Stimulated activated memory B cell treated with anti-CD40 and anti-IgM and Interleukin-4, amounts not matched to agents 10 μg/mL and 1 μg/mL and 100 μg/mL, for 72 hours (primary cell): ENCODE measurements around the gene CENPF.
"Not testable (repeated sequence)": the region's sequence is repeated elsewhere in the genome, so short reads cannot be mapped to it uniquely, and the experiment has no call there.

ENCODE experiments used
- ATAC-seq: fragments of 150-1000 bp; cut with Tn5 transposase; 2 replicates; pipeline ENCODE4 v1.10.0; 2021
- H3K27ac Mint-ChIP-seq: one replicate; pipeline ENCODE4 v1.8.0; 2022; ENCODE audit warnings: mild to moderate bottlenecking, mixed read lengths
- H3K27me3 Mint-ChIP-seq: one replicate; pipeline ENCODE4 v1.8.0; 2022; ENCODE audit warnings: mixed read lengths
- H3K36me3 Mint-ChIP-seq: one replicate; pipeline ENCODE4 v1.8.0; 2022; ENCODE audit warnings: mixed read lengths
- H3K4me1 Mint-ChIP-seq: one replicate; pipeline ENCODE4 v1.8.0; 2022; ENCODE audit warnings: mixed read lengths
- H3K4me3 Mint-ChIP-seq: one replicate; pipeline ENCODE4 v1.8.0; 2022; ENCODE audit warnings: mild to moderate bottlenecking, moderate library complexity, mixed read lengths
- H3K9me3 Mint-ChIP-seq: one replicate; pipeline ENCODE4 v1.8.0; 2022; ENCODE audit warnings: mixed read lengths

Gene CENPF

DNA sequence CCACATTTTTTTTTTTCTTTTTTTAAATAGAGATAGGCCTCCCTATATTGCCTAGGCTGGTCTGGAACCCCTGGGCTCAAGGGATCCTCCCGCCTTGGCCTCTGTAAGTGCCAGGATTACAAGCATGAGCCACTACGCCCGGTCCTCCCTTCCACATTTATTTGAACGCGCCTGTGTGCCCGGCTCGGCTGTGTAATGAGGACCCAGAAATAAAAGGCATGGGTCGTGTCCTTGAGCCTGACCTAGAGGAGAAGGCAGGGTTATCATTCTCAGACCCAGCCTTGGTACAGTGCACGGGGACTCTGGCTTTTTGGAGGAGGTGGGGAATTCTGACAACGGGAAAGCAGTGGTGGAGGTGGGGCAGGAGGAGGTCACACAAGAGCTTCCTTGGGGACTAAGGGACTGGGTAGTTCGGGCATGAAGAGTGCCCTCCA, 841 bp downstream of the CENPF start:
- H3K4me3 Mint-ChIP-seq = peak overlapping the region; percentile 95
- H3K27ac Mint-ChIP-seq = peak overlapping the region; percentile 54
- peaks cover 3% of the 10 kb centered on the region for H3K9me3 Mint-ChIP-seq
- H3K36me3 Mint-ChIP-seq = no peaks in the 10 kb centered on the region
- peaks cover 12% of the 10 kb centered on the region for H3K4me1 Mint-ChIP-seq
- no peak for ATAC-seq
- no peaks in the 10 kb centered on the region for H3K27me3 Mint-ChIP-seq

DNA sequence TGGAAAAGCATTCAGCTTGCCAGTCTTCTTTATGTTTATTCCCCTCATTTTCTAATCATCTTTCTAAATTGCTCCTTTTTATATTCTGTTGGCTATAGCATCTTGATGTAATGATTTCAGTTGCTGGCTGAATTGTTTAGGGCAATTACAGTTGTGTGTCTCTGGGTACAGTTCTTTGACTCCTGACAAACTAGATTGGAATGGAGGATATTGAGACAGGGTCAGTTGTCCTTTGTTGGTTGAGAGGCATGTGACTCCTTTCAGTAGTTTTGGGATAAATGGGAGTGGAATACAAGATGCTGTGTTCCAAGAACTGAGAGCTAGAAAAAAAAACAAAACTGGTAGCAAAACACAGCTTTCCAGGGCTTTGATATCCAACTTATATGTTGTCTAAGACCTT, 1.5 kb downstream of the CENPF start:
- Mint-ChIP-seq H3K4me3 (peak overlapping the region; percentile 2), H3K27ac (no peak overlapping the region), H3K27me3 (no peaks in the 10 kb centered on the region), H3K4me1 (peaks cover 12% of the 10 kb centered on the region), H3K36me3 (no peaks in the 10 kb centered on the region), H3K9me3 (peaks cover 4% of the 10 kb centered on the region)
- ATAC-seq = no peak

DNA sequence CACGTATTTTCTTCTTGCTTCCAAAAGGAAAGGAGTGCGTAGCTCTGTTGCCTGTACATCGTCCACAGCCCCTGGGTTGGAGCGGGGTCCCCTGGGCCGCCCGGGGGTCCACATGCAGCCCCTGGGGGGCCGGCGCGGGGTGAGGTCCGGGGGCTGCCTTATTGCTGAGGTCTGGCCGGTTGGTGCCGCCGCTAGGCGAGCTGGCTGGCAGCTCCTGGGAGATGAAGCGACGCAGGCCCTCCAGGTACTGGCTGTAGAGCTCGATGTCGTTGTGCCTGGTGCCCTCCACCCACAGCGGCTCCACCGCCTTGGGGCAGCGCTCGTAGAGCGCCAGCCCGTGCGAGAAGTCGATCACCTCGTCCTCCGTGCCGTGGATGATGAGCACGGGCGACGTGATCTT, 2.5 kb downstream of the CENPF start:
- ATAC-seq, H3K36me3 Mint-ChIP-seq, H3K27me3 Mint-ChIP-seq, H3K27ac Mint-ChIP-seq, H3K9me3 Mint-ChIP-seq, H3K4me3 Mint-ChIP-seq: not testable (repeated sequence)
- peaks cover 12% of the 10 kb centered on the region for H3K4me1 Mint-ChIP-seq

DNA sequence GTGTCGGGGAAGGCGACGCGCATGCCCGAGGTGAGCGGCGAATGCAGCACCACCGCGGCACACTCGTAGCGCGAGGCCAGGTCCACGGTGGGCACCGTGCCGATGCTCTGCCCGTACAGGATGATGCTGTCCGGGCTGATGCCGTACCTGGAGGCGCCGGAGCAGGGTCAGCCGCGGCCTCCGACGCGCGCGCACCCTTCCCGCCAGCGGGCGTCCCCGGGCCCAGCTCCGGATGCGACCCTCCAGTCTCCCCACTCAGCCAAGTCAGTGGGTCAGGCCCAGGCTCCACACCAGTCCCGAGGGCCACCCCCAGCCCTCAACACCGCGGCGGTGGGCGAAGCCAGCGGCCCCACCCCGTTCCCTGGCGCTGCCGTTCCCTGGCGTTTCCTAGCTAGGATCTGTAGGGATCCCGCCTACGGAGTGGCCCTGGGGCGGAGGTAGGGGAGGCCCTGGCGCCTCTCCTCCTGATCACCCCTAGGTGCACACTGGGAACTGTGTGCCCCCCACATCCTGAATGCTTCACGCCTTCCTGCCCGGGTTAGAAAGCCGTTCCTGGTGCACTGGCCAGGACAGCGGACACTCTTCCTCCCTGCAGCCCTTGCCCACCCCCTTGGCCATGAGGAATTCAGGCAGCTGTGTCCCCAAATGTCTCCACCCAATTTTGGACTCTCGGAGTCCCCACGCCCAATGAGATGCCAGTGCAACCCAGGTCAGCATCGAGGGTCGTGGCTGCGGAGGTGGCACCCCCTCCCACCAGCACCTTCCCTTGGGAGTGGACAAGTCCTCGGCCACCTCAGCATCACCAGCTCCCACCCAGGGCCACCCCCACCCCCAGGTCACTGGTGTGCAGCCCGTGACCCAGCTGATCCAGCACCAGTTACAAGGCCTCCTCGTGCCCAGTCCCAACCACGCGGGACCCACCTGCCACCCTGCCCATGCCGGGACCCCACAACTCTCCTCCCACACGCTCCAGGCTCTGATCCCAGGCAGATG, 3.2 kb downstream of the CENPF start:
- ATAC-seq, H3K27ac Mint-ChIP-seq, H3K36me3 Mint-ChIP-seq, H3K9me3 Mint-ChIP-seq, H3K4me3 Mint-ChIP-seq, H3K27me3 Mint-ChIP-seq: not testable (repeated sequence)
- peaks cover 12% of the 10 kb centered on the region for H3K4me1 Mint-ChIP-seq

DNA sequence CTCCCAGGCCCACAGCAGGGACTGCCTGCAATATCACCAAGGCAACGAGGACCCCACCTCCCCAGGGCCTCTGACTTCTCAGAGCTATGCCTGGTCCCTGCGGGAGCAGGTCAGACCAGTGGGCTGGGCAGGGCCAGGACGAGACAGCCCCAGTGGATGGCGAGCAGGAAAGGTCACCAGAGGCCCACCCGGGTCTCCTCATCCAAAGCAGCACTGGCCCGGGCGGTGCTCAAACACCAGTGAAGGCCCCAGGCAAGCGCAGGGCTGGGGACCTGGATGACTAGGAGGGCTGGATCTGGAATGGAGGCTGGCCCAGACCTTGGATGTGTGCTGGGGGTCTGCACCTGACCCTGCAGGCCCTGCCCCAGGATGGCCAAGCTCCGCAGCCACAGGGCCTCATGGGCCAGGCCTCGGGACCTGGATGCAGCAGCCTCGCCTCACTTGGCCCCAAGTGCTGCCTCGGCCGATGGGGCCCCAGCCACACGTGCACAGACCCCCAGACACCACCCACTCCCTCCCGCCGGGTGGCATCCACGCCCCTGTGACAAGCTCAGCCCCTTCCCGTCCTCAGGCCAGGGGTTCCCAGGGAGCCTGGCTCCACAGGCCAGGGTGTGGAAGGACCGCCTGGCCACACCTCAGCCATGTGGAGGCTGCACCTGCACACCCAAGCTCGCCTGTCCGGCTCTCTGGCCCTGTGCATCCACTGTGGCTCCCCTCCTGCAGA, 4.7 kb downstream of the CENPF start:
- H3K27me3 Mint-ChIP-seq, ATAC-seq, H3K27ac Mint-ChIP-seq, H3K4me3 Mint-ChIP-seq, H3K36me3 Mint-ChIP-seq, H3K9me3 Mint-ChIP-seq: not testable (repeated sequence)
- H3K4me1 Mint-ChIP-seq = peaks cover 12% of the 10 kb centered on the region

DNA sequence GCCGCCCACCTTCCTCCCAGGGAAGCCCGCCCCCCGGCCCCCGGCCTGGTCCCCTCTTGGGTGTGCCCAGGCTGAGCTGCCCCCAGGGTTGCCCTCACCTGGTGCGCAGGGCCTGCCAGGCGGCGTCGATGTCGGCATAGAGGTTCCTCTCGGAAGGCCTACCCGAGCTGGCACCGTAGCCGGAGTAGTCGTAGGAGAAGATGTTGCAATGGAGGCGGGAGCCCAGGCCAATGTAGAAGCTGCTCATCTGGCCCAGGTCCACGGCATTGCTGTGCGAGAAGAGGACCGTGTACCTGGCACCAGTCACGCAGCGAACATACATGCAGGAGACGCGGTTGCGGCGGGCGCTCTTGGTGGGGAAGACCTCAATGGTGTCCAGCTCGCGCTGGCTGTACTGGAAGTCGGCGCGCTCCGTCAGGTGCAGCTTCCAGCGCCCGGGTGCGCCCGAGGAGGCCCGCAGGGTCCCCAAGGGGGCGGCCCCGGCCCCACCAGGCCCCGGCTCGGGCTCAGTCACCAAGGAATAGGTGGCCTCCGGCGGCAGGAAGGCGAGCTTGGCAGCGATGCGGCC, 5.3 kb downstream of the CENPF start:
- not testable (repeated sequence) for H3K27me3 Mint-ChIP-seq, H3K36me3 Mint-ChIP-seq, ATAC-seq, H3K27ac Mint-ChIP-seq, H3K9me3 Mint-ChIP-seq, H3K4me3 Mint-ChIP-seq
- H3K4me1 Mint-ChIP-seq = peaks cover 12% of the 10 kb centered on the region

DNA sequence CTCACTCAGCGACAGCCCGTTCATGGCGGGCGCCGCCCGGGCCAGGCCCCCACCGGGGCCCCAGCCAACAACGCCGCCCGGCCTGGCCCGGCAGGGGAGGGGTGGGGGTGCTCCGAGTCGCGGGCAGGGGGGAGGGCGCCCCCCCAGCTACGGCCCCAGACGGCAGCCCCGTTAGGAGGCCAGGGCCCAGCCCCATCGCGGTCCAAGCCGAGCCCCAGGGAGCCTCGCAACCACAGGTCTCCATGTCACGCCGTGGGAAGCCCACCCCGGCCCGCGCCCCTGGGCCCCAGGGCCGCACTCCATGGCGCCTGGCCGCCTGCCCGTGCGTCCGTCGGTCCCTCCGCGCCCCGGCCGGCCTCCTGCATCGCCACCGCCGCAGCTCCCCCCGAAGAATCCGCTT, 5.8 kb downstream of the CENPF start:
- not testable (repeated sequence) for ATAC-seq, H3K27ac Mint-ChIP-seq, H3K36me3 Mint-ChIP-seq, H3K9me3 Mint-ChIP-seq, H3K4me1 Mint-ChIP-seq, H3K27me3 Mint-ChIP-seq, H3K4me3 Mint-ChIP-seq

DNA sequence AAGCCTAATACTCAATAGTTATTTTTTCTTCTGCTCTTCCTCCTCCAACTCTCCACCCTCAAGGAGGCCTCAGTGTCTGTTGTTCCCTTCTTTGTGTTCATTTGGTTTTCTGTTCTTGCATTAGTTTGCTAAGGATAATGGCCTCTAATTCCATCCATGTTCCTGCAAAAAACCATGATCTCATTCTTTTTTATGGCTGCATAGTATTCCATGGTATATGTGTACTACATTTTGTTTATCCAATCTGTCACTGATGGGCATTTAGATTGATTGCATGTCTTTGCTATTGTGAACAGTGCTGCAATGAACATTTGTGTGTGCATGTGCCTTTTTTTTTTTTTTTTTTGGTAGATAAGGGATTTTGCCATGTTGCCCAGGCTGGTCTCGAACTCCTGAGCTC, 6.7 kb downstream of the CENPF start:
- no peaks in the 10 kb centered on the region for H3K27me3 Mint-ChIP-seq
- H3K27ac Mint-ChIP-seq = no peak overlapping the region
- peaks cover 7% of the 10 kb centered on the region for H3K9me3 Mint-ChIP-seq
- no peaks in the 10 kb centered on the region for H3K4me1 Mint-ChIP-seq
- H3K36me3 Mint-ChIP-seq = no peaks in the 10 kb centered on the region
- no peak overlapping the region for H3K4me3 Mint-ChIP-seq
- ATAC-seq = no peak

DNA sequence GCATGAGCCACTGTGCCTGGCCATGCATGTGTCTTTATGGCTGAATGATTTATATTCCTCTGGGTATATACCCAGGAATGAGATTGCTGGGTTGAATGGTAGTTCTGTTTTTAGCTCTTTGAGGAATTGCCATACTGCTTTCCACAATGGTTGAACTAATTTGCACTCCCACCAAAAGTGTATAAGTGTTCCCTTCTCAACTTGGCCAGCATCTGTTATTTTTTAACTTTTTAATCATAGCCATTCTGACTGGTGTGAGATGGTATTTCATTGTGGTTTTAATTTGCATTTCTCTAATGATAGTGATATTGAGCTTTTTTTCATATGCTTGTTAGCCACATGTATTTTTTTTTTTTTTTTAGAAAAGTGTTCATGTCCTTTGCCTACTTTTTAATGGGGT, 7.1 kb downstream of the CENPF start:
- not testable (repeated sequence) for H3K27ac Mint-ChIP-seq, H3K27me3 Mint-ChIP-seq, H3K4me1 Mint-ChIP-seq, ATAC-seq, H3K4me3 Mint-ChIP-seq, H3K9me3 Mint-ChIP-seq, H3K36me3 Mint-ChIP-seq

DNA sequence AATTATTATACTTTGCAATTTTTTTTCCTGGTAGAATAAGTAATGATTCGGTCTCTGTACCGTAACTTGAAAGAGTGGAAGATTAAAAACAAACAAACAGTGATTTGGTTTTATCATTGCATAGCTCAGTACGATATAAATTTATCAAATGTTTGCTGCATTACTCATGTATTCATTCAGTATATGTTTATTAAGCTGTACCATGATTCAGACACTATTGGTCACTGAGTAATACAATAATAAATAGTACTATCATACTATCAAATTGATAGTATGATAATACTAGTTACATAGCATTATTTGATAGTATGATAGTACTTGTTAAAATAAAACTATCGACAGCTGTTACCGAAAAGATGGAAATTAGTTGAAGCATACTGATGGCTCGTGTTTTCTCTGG, 12.1 kb downstream of the CENPF start:
- no peaks in the 10 kb centered on the region for H3K27me3 Mint-ChIP-seq
- no peak for ATAC-seq
- H3K27ac Mint-ChIP-seq = no peak overlapping the region

DNA sequence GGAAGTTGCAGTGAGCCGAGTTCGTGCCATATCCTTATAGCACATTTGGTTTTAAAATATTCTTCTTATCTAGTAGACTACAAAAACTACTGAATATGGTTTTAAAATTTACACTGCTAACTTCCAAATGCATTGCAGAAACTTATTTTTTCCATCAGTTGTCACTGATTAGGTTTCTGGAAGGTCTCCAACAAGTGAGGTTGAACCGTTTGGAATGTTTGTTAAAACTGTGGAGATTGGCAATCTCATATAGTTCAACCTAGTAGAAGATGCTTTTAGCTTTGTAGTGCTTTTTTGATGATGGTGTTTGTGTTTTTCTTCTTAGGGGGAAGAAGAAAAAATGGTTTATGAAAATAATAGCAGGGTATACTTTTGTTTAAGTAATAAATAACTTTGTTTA, 12.9 kb downstream of the CENPF start:
- Mint-ChIP-seq H3K4me3 (no peak overlapping the region), H3K4me1 (no peaks in the 10 kb centered on the region), H3K27me3 (no peaks in the 10 kb centered on the region), H3K27ac (no peak overlapping the region), H3K36me3 (no peaks in the 10 kb centered on the region), H3K9me3 (no peaks in the 10 kb centered on the region)
- no peak for ATAC-seq

More for the DNA sequence above, 12.1 kb downstream of the CENPF start:
- Mint-ChIP-seq H3K36me3 (no peaks in the 10 kb centered on the region), H3K9me3 (no peaks in the 10 kb centered on the region), H3K4me1 (no peaks in the 10 kb centered on the region), H3K4me3 (no peak overlapping the region)

DNA sequence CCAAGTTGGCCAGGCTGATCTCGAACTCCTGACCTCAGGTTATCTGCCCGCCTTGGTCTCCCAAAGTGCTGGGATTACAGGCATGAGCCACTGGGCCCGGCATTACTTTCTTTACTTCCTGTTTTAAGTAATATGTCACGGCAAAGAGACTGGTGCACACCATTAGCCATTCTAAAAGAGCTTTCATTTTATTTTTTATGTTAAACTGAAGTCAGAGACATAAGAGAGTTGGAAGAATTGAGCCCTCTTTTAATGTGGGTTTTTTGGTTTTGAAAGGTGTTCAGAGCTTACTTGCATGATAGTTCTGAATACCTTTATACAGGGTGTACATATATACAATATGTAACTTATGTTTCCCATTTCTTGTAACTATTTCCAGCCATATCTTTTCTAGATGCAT, 14.3 kb downstream of the CENPF start:
- ATAC-seq = no peak
- Mint-ChIP-seq H3K27ac (no peak overlapping the region), H3K4me3 (no peak overlapping the region), H3K27me3 (no peaks in the 10 kb centered on the region), H3K36me3 (no peaks in the 10 kb centered on the region), H3K9me3 (no peaks in the 10 kb centered on the region), H3K4me1 (no peaks in the 10 kb centered on the region)

DNA sequence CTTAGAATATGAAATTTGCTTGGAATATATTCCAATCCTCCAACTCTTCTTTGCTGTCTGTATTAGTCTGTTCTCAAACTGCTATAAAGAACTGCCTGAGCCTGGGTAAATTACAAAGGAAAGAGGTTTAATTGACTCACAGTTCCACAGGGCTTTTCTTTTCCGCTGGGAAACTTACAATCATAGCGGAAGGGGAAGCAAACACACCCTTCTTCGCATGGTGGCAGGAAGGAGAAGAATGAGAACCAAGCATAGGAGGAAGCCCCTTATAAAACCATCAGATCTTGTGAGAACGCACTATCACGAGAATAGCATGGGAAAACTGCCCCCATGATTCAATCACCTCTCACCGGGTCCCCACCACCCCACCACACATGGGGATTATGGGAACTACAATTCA, 14.8 kb downstream of the CENPF start:
- H3K27ac Mint-ChIP-seq = no peak overlapping the region
- H3K36me3 Mint-ChIP-seq = no peaks in the 10 kb centered on the region
- H3K4me3 Mint-ChIP-seq = no peak overlapping the region
- no peaks in the 10 kb centered on the region for H3K27me3 Mint-ChIP-seq
- no peaks in the 10 kb centered on the region for H3K9me3 Mint-ChIP-seq
- H3K4me1 Mint-ChIP-seq = no peaks in the 10 kb centered on the region
- no peak for ATAC-seq

DNA sequence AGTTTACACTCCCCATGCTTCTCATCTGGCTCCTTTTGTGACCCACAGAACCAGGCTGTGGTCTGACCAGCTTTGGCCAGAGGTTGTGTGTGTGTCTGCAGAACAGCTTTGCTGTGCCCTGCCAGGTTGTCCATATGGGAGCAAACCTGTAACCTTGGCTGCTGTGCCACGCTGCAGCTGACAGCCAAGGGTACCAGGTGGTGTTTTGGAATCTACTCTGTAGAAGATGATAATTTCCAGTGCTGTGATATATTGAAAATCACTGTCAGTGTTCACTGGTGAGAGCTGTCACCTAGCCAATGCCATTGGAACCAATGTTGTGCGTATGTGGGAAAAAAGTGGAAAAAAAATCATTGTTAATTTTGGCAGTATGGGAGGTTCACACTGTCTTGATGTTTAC, 18.2 kb downstream of the CENPF start:
- H3K4me1 Mint-ChIP-seq = no peaks in the 10 kb centered on the region
- H3K27me3 Mint-ChIP-seq = no peaks in the 10 kb centered on the region
- no peaks in the 10 kb centered on the region for H3K36me3 Mint-ChIP-seq
- no peak for ATAC-seq
- H3K4me3 Mint-ChIP-seq = no peak overlapping the region
- no peak overlapping the region for H3K27ac Mint-ChIP-seq
- peaks cover 3% of the 10 kb centered on the region for H3K9me3 Mint-ChIP-seq

DNA sequence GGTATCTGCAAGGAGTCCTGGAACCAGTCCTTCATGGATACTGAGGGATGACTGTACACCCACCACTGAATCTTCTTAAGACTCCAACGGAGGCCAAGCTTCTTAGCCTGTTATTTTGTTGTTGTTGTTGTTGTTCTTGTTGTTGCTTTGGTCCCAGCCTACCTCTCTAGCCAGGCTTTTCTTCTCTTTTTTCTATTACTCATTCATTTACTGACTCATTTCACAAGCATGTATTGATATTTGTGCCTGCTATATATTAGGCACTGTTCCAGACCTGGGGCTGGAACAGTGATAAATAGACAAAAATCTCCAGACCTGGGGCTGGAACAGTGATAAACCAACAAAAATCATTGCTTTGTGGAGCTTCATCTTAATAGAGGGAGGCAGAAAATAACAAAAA, 20.4 kb downstream of the CENPF start:
- Mint-ChIP-seq H3K36me3 (no peaks in the 10 kb centered on the region), H3K9me3 (peaks cover 3% of the 10 kb centered on the region), H3K27ac (no peak overlapping the region), H3K27me3 (no peaks in the 10 kb centered on the region), H3K4me1 (no peaks in the 10 kb centered on the region), H3K4me3 (no peak overlapping the region)
- ATAC-seq = no peak
